ENCODE measurements around the gene ZAP70. TPM values are rescaled to one million over a fixed set of nuclear protein-coding genes. Genes with fewer than 3 reads are reported as not detected.

The ZAP70 gene
- total RNA-seq, 2 experiments from 2014 or later: 40.8 to 57.9 TPM

DNA sequence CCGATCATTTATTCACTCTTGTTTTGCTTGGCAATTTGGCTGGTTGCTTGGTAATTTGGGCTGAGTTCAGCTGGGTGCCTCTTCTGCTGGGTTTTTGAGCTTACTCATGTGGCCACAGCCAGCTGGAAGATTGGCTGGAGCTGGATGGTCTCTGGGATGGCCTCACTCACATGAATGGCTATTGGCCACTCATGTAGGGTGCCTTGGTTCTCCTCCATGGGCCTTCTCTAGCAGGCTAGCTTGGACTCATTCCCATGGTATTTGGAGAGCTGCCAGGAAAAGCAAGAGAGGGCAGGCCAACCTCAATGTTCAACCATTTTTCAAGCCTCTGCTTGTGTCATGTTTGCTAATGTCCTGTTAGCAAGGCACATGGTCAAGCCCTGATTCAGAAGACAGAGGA lies 16.9 kb downstream of the ZAP70 start:
- DNase-seq (ENCODE audit: low spot score): no peak
- CTCF ChIA-PET (ENCODE audit: unreplicated experiment): no interaction called here
- H3K27ac ChIP-seq (ENCODE audit: low read depth, low read length, poor library complexity, severe bottlenecking): no peak overlapping the region
- no peaks in the 10 kb centered on the region for H3K4me1 ChIP-seq (ENCODE audit: insufficient read depth, low read length, poor library complexity, severe bottlenecking)
- H3K4me2 ChIP-seq (ENCODE audit: low read length): no peak overlapping the region
- intact Hi-C loops (cut with micrococcal nuclease; ENCODE audit: unreplicated experiment): no loop called here
- no TSS peak for BruUV-seq (replicated peaks)
- no peak overlapping the region for H3K4me3 ChIP-seq (ENCODE audit: low read depth, low read length, poor library complexity, severe bottlenecking)
- no peaks in the 10 kb centered on the region for H3K79me2 ChIP-seq (ENCODE audit: insufficient read depth, low read depth, low read length)
- TF ChIP-seq, protein P1, sequence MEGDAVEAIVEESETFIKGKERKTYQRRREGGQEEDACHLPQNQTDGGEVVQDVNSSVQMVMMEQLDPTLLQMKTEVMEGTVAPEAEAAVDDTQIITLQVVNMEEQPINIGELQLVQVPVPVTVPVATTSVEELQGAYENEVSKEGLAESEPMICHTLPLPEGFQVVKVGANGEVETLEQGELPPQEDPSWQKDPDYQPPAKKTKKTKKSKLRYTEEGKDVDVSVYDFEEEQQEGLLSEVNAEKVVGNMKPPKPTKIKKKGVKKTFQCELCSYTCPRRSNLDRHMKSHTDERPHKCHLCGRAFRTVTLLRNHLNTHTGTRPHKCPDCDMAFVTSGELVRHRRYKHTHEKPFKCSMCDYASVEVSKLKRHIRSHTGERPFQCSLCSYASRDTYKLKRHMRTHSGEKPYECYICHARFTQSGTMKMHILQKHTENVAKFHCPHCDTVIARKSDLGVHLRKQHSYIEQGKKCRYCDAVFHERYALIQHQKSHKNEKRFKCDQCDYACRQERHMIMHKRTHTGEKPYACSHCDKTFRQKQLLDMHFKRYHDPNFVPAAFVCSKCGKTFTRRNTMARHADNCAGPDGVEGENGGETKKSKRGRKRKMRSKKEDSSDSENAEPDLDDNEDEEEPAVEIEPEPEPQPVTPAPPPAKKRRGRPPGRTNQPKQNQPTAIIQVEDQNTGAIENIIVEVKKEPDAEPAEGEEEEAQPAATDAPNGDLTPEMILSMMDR (conservative IDR thresholded peaks at IDR 0.05; ENCODE audit: low read length): no peak
- no peak for TF ChIP-seq EZH2phosphoT487 (IDR thresholded peaks at IDR 0.05; ENCODE audit: borderline replicate concordance, low read depth, low read length)
- H4K20me1 ChIP-seq (ENCODE audit: insufficient read depth, low read length): no peaks in the 10 kb centered on the region
- H3K36me3 ChIP-seq (ENCODE audit: insufficient read depth, low read length): peaks cover 51% of the 10 kb centered on the region
- H3K9me2 ChIP-seq (ENCODE audit: insufficient read depth, low read length): no peaks in the 10 kb centered on the region
- H3K9me3 ChIP-seq (ENCODE audit: low read length): 0 out of 2 replicates have a peak, but pooled peaks cover 6% of the 10 kb centered on the region
- POLR2A ChIA-PET: interaction anchor here (0.9 kb wide), 1 partner anchor 140 kb away, joined by 5 read pairs; no protein-coding TSS in a partner anchor
- H2AFZ ChIP-seq (ENCODE audit: low read length): no peak overlapping the region

DNA sequence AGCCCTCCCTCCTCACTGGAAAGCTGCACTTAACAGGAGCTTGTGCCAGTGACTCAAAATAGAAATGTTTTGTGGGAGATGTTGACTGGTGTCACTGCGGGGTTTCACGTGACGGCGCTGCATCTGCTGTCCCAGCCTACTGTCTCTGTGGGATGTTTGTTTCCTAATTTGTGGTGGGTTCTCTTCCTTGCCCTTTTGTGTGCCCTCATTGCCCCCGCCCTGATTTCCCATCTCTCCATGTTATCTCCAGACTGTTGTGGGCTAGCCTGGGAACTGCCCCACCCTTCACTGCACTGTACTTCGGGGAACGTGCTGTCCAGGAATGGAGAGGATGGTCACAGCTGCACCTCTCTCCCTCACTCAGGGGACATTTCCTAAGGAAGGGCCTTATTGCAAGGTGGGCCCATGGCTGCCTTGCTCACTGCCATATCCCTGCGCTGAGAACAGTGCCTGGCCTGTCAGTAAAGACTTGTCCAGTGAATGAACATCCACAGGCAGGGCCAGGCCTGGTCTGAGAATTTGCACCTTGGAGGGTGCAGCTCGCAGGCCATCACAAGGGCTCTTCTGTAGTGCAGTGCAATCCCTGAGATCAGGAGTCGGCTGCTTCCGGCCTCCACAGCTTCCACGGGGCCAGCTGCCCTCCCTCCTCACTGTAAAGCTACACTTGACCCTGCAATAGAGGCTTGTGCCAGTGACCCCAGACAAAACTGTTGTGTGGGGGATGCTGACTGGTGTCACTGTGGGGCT lies 18.1 kb downstream of the ZAP70 start:
- intact Hi-C loops (cut with micrococcal nuclease; ENCODE audit: unreplicated experiment): no loop called here
- TF ChIP-seq, protein P1 (conservative IDR thresholded peaks at IDR 0.05; ENCODE audit: low read length): no peak
- no peak for TF ChIP-seq EZH2phosphoT487 (IDR thresholded peaks at IDR 0.05; ENCODE audit: borderline replicate concordance, low read depth, low read length)
- no TSS peak for BruUV-seq (replicated peaks)
- H4K20me1 ChIP-seq (ENCODE audit: insufficient read depth, low read length): no peaks in the 10 kb centered on the region
- POLR2A ChIA-PET: interaction anchor here (0.7 kb wide), 1 partner anchor 455 kb away, joined by 3 read pairs; no protein-coding TSS in a partner anchor
- H3K27ac ChIP-seq (ENCODE audit: low read depth, low read length, poor library complexity, severe bottlenecking): no peak overlapping the region
- no peaks in the 10 kb centered on the region for H3K4me1 ChIP-seq (ENCODE audit: insufficient read depth, low read length, poor library complexity, severe bottlenecking)
- H3K79me2 ChIP-seq (ENCODE audit: insufficient read depth, low read depth, low read length): no peaks in the 10 kb centered on the region
- H3K36me3 ChIP-seq (ENCODE audit: insufficient read depth, low read length): peaks cover 41% of the 10 kb centered on the region
- CTCF ChIA-PET (ENCODE audit: unreplicated experiment): no interaction called here
- no peak overlapping the region for H2AFZ ChIP-seq (ENCODE audit: low read length)
- H3K4me2 ChIP-seq (ENCODE audit: low read length): no peak overlapping the region
- H3K4me3 ChIP-seq (ENCODE audit: low read depth, low read length, poor library complexity, severe bottlenecking): no peak overlapping the region
- H3K9me2 ChIP-seq (ENCODE audit: insufficient read depth, low read length): no peaks in the 10 kb centered on the region
- 0 out of 2 replicates have a peak, but pooled peaks cover 6% of the 10 kb centered on the region for H3K9me3 ChIP-seq (ENCODE audit: low read length)
- DNase-seq (ENCODE audit: low spot score): no peak

All from OCI-LY7 (cell line).